OCI-LY1 (cell line): ENCODE results near the gene PRXL2A.
A peak's percentile ranks its signal among the peaks of the same experiment; 100 is the strongest.

Experiments used
- H2AFZ ChIP-seq: fragments of 200-600 bp; sonication (generic), shearing (Covaris generic); 2 replicates; pipeline ENCODE4 v1.6.0; 2014; ENCODE audit warnings: antibody characterized with exemption, mild to moderate bottlenecking, low read length
- H3F3A ChIP-seq: fragments of 200-600 bp; sonication (generic), shearing (Covaris generic); 2 replicates; pipeline ENCODE4 v1.6.0; 2014; ENCODE audit warnings: mild to moderate bottlenecking, antibody characterized with exemption, low read length, moderate library complexity; ENCODE audit not compliant: insufficient read depth
- H3K27ac ChIP-seq: fragments of 200-600 bp; sonication (generic); 2 replicates; pipeline ENCODE4 v1.5.1; 2014; ENCODE audit warnings: low read length, mixed run types, mild to moderate bottlenecking, low read depth; ENCODE audit not compliant: poor library complexity, severe bottlenecking
- H3K27me3 ChIP-seq: fragments of 200-600 bp; sonication (generic); 2 replicates; pipeline ENCODE4 v1.6.0; 2014; ENCODE audit warnings: antibody characterized with exemption, mild to moderate bottlenecking, low read length, moderate library complexity; ENCODE audit not compliant: insufficient read depth
- H3K36me3 ChIP-seq: fragments of 200-600 bp; sonication (generic); 2 replicates; pipeline ENCODE4 v1.6.1; 2014; ENCODE audit warnings: mild to moderate bottlenecking, antibody characterized with exemption, low read length, moderate library complexity, mixed read lengths; ENCODE audit not compliant: insufficient read depth
- H3K4me1 ChIP-seq: fragments of 200-600 bp; sonication (generic); 2 replicates; pipeline ENCODE4 v1.5.1; 2014; ENCODE audit warnings: mild to moderate bottlenecking, low read length, moderate library complexity; ENCODE audit not compliant: insufficient read depth, severe bottlenecking
- H3K4me2 ChIP-seq: fragments of 200-600 bp; sonication (generic), shearing (Covaris generic); 2 replicates; pipeline ENCODE4 v1.6.1; 2014; ENCODE audit warnings: low read length
- H3K4me3 ChIP-seq: fragments of 200-600 bp; sonication (generic); 2 replicates; pipeline ENCODE4 v1.5.1; 2014; ENCODE audit warnings: low read length, low read depth, mild to moderate bottlenecking, mixed read lengths; ENCODE audit not compliant: poor library complexity, severe bottlenecking
- H3K79me2 ChIP-seq: fragments of 200-600 bp; shearing (Covaris generic); 2 replicates; pipeline ENCODE4 v1.6.1; 2016; ENCODE audit warnings: mixed run types, low read length, mixed read lengths; ENCODE audit not compliant: insufficient read depth
- H3K9ac ChIP-seq: fragments of 200-600 bp; sonication (generic), shearing (Covaris generic); 2 replicates; pipeline ENCODE4 v1.6.1; 2014; ENCODE audit warnings: mild to moderate bottlenecking, low read length, mixed read lengths
- H3K9me2 ChIP-seq: fragments of 200-600 bp; sonication (generic), shearing (Covaris generic); 2 replicates; pipeline ENCODE4 v1.6.1; 2014; ENCODE audit warnings: low read depth, mild to moderate bottlenecking, low read length, mixed read lengths
- H3K9me3 ChIP-seq: fragments of 200-600 bp; shearing (Covaris generic); 2 replicates; pipeline ENCODE4 v1.6.1; 2014; ENCODE audit warnings: low read length, mixed read lengths
- H4K20me1 ChIP-seq: fragments of 200-600 bp; sonication (generic), shearing (Covaris generic); 2 replicates; pipeline ENCODE4 v1.6.0; 2016; ENCODE audit warnings: mild to moderate bottlenecking, low read length; ENCODE audit not compliant: insufficient read depth
- EZH2 ChIP-seq: fragments of 200-600 bp; sonication (generic), shearing (Covaris generic); IDR thresholded peaks from 2 replicates; pipeline ENCODE4 v1.8.0; 2017; ENCODE audit warnings: borderline replicate concordance, mixed run types, mild to moderate bottlenecking, antibody characterized with exemption, low read length, moderate library complexity, mixed read lengths
- TF ChIP-seq, protein P1 (sequence below): fragments of 200-600 bp; sonication (generic), shearing (Covaris generic); IDR thresholded peaks from 2 replicates; pipeline ENCODE4 v1.5.1; 2017; ENCODE audit warnings: mild to moderate bottlenecking, antibody characterized with exemption, low read length, moderate library complexity, mixed read lengths

Gene PRXL2A

DNA sequence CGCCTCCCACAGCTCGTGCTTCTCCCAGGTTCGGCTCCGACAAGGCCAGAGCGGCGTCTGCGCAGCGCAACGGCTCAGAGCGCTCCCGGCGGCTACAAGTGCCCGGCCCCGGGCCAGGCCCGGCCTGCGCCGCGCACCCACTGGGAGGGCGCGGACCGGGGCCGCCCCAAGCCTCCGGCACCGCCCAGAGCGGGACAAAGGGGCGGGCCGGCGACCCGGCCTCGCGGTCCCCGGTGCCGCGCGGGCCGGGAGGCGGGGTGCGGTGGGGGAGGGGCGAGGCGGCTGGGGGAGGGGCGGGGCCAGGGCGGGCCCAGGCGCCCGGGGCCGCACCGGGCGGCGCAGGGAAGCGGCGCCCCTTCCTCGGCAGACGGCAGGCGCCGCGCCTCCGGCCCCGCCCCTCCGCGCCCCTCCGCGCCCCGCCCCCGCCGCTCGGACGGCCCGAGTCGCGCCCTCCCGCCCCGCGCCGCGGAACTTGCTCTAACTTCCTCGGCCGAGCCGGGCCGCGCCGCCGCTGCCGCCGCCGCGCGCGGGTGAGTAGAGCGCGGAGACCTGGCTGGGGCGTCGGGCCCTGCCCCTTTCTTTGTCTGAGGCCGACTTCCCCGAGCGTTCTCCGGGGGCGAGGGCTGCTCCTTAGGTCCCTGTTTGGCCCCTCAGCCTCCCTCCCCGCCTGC is 45.6 kb downstream of the PRXL2A start, which contains the start of gene TSPAN14:
TSS of gene TSPAN14 (plus strand) at position 469 of the 671 bp plus-strand sequence. CDS start 34,924 bp downstream, outside the sequence.
- Histone ChIP-seq H3K36me3 (no peaks in the 10 kb centered on the region; the same call in 1 of the 2 replicates), H3F3A (no peaks in the 10 kb centered on the region; the same call in 1 of the 2 replicates), H3K4me1 (peaks cover 38% of the 10 kb centered on the region), H3K9me3 (no peaks in the 10 kb centered on the region), H3K27me3 (peaks cover 3% of the 10 kb centered on the region; the same call in 1 of the 2 replicates), H3K4me3 (peak within 1 kb of the TSS; percentile 98), H3K27ac (peak within 1 kb of the TSS; percentile 30), H2AFZ (no peak within 1 kb of the TSS), H3K9me2 (no peaks in the 10 kb centered on the region), H4K20me1 (no peaks in the 10 kb centered on the region), H3K9ac (peak within 1 kb of the TSS; percentile 88), H3K79me2 (peaks cover 35% of the 10 kb centered on the region), H3K4me2 (peak within 1 kb of the TSS; percentile 97)
- TF ChIP-seq, protein P1, sequence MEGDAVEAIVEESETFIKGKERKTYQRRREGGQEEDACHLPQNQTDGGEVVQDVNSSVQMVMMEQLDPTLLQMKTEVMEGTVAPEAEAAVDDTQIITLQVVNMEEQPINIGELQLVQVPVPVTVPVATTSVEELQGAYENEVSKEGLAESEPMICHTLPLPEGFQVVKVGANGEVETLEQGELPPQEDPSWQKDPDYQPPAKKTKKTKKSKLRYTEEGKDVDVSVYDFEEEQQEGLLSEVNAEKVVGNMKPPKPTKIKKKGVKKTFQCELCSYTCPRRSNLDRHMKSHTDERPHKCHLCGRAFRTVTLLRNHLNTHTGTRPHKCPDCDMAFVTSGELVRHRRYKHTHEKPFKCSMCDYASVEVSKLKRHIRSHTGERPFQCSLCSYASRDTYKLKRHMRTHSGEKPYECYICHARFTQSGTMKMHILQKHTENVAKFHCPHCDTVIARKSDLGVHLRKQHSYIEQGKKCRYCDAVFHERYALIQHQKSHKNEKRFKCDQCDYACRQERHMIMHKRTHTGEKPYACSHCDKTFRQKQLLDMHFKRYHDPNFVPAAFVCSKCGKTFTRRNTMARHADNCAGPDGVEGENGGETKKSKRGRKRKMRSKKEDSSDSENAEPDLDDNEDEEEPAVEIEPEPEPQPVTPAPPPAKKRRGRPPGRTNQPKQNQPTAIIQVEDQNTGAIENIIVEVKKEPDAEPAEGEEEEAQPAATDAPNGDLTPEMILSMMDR: no peak
- no peak for TF ChIP-seq EZH2

DNA sequence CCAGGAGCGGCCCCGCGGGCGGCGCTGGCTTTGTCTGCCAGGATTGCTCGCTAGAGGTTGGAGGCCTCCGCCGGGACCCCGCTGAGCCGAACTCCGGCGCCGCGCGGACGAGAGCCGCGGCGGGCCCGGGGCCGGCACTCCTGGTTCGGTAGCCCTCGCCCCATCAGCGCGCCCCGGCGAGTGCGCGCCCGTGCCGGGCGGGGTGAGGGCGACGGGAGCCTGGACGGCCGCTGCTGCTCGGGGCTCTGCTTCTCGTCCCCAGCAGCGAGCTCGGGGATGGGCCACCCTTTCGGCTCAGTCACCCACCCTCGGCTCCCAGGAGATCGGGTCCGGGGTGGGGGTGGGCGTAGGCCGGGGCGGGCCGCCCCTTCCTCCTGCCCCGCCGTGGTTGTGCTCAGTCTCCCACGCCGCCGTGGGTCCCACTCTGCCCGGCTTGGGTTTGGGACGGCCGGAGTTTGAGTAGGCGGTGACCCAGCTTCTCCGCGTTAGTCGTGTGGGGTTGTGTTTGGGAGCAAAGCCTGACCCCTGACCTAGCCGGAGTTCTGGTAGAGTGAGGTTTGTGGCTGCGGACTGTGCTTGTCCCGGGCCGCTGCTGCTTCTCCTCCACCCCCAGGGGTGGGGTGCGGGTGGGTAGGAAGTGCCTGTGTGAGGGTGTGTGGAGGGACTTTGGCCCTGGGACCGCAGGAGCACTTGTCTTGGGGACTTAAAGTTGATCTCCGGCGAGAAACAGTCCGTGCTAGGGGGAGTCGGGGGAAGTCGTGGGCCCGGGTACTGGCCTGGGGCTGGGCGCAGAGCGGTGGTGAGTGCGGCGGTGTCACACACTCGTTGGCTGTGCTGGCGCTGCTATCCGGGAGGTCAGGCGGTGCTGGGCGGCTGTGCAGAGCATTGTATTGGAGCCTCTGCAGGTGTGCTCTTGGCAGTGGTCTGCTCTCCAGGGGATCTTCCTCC is 46.4 kb downstream of the PRXL2A start:
- peaks cover 41% of the 10 kb centered on the region for H3K79me2 ChIP-seq
- TF ChIP-seq, protein P1: no peak
- TF ChIP-seq EZH2: no peak
- H3F3A ChIP-seq: no peaks in the 10 kb centered on the region; the same call in 1 of the 2 replicates
- peaks cover 46% of the 10 kb centered on the region for H3K4me1 ChIP-seq
- H3K4me2 ChIP-seq: peak overlapping the region; percentile 97
- H3K27me3 ChIP-seq: peaks cover 3% of the 10 kb centered on the region; the same call in 1 of the 2 replicates
- no peaks in the 10 kb centered on the region for H4K20me1 ChIP-seq
- H3K9ac ChIP-seq: peak overlapping the region; percentile 88
- no peaks in the 10 kb centered on the region for H3K9me2 ChIP-seq
- peak overlapping the region; percentile 30 for H3K27ac ChIP-seq
- H3K4me3 ChIP-seq: peak overlapping the region; percentile 98
- no peak overlapping the region for H2AFZ ChIP-seq
- H3K9me3 ChIP-seq: no peaks in the 10 kb centered on the region
- no peaks in the 10 kb centered on the region; the same call in 1 of the 2 replicates for H3K36me3 ChIP-seq

DNA sequence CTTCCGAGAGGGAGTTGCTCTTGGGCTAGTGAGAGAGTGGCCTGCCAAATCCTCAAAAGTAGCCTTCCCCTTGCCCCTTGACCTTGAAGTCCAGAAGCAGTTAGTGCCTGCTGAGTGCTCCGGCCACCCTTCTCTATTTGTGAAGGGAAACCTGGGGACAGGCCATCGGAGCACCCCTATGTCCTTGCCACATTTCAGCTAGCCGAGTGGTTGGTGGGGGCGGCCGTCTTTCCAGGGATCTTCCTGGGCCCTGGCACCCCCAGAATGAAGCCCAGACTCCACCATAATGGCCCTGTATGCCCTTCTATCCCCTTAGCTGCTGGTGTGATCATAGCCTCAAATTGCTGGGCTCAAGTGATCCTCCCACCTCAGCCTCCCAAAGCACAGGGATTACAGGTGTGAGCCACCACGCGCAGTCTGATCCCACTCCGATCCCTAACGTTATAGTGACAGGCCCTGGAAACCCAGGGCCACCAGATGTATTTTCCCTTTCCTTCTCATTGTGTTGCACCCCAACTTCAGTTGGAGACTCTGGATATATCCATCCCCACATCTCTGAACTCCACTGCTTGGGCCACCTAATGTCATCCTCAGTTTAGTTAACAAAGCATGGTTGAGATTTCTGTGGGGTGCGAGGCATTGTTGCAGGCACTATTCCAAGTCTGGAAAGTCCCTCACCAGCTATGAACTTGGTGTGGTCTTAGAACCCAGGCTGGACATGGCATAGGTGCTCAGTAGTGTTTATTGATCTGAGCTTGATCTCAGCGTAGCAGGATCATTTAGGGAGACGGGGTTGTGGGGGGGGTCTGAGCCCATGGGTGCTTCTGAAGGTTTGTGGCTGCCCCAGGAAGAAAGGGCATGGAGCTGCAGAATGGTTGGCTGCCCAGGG is 47.4 kb downstream of the PRXL2A start:
- H3K4me1 ChIP-seq: peaks cover 55% of the 10 kb centered on the region
- H3F3A ChIP-seq: no peaks in the 10 kb centered on the region; the same call in 1 of the 2 replicates
- no peaks in the 10 kb centered on the region for H3K9me2 ChIP-seq
- no peaks in the 10 kb centered on the region for H4K20me1 ChIP-seq
- peaks cover 50% of the 10 kb centered on the region for H3K79me2 ChIP-seq
- H3K9ac ChIP-seq: peak overlapping the region; percentile 88
- H3K27ac ChIP-seq: peak overlapping the region; percentile 30
- no peaks in the 10 kb centered on the region for H3K9me3 ChIP-seq
- TF ChIP-seq EZH2: no peak
- TF ChIP-seq, protein P1: no peak
- H2AFZ ChIP-seq: no peak overlapping the region
- peak overlapping the region; percentile 97 for H3K4me2 ChIP-seq
- H3K36me3 ChIP-seq: no peaks in the 10 kb centered on the region; the same call in 1 of the 2 replicates
- peaks cover 3% of the 10 kb centered on the region; the same call in 1 of the 2 replicates for H3K27me3 ChIP-seq
- H3K4me3 ChIP-seq: peak overlapping the region; percentile 98
